SK-N-SH treated with all-trans-retinoic acid at 6 μM for 48 hours (cell line): Measurements from ENCODE around the gene TNFRSF1A.

Source experiments
- ATAC-seq: fragments of 200-7000 bp; cut with Tn5 transposase; 3 replicates; pipeline ENCODE4 v1.9.1; 2020; ENCODE audit warnings: mild to moderate bottlenecking, moderate library complexity
- ARNTL ChIP-seq: fragments of 450-650 bp; formaldehyde crosslinking; IDR thresholded peaks from 2 replicates; pipeline ENCODE4 v1.5.0; 2020; ENCODE audit warnings: low read depth, mild to moderate bottlenecking, moderate library complexity, borderline replicate concordance
- BACH2 ChIP-seq: fragments of 250-450 bp; sonication (Bioruptor Pico); IDR thresholded peaks from 2 replicates; pipeline ENCODE4 v1.9.0; 2021; ENCODE audit warnings: mild to moderate bottlenecking, borderline replicate concordance
- CREB5 ChIP-seq: fragments of 250-450 bp; sonication (Bioruptor Pico); IDR thresholded peaks from 2 replicates; pipeline ENCODE4 v1.5.1; 2020; ENCODE audit warnings: low read depth, mild to moderate bottlenecking, moderate library complexity
- CSRNP3 ChIP-seq: fragments of 250-450 bp; sonication (Bioruptor Pico); IDR thresholded peaks from 2 replicates; pipeline ENCODE4 v1.5.1; 2021; ENCODE audit warnings: mild to moderate bottlenecking, moderate library complexity
- ESRRG ChIP-seq: fragments of 250-450 bp; sonication (Bioruptor Pico); IDR thresholded peaks from 2 replicates; pipeline ENCODE4 v1.6.1; 2021; ENCODE audit warnings: mild to moderate bottlenecking
- GLIS3 ChIP-seq: fragments of 250-450 bp; sonication (Bioruptor Pico); IDR thresholded peaks from 2 replicates; pipeline ENCODE4 v1.5.0; 2020; ENCODE audit warnings: mild to moderate bottlenecking, moderate library complexity
- ISL1 ChIP-seq: fragments of 250-450 bp; sonication (Bioruptor Pico); IDR thresholded peaks from 2 replicates; pipeline ENCODE4 v2.1.2; 2022; ENCODE audit warnings: mild to moderate bottlenecking, moderate library complexity
- OSR1 ChIP-seq: fragments of 250-450 bp; sonication (Bioruptor Pico); IDR thresholded peaks from 2 replicates; pipeline ENCODE4 v1.8.0; 2022; ENCODE audit warnings: moderate library complexity, mild to moderate bottlenecking, inconsistent platforms
- PATZ1 ChIP-seq: fragments of 250-450 bp; sonication (Bioruptor Pico); IDR thresholded peaks from 2 replicates; pipeline ENCODE4 v1.8.0; 2020; ENCODE audit warnings: mild to moderate bottlenecking, moderate library complexity, borderline replicate concordance
- PPARA ChIP-seq: fragments of 250-450 bp; sonication (Bioruptor Pico); IDR thresholded peaks from 2 replicates; pipeline ENCODE4 v1.5.0; 2020; ENCODE audit warnings: mild to moderate bottlenecking, borderline replicate concordance
- RARB ChIP-seq: fragments of 250-450 bp; sonication (Bioruptor Pico); IDR thresholded peaks from 2 replicates; pipeline ENCODE4 v1.8.0; 2021; ENCODE audit warnings: mild to moderate bottlenecking, moderate library complexity
- SNAI2 ChIP-seq: fragments of 250-450 bp; sonication (Bioruptor Pico); IDR thresholded peaks from 2 replicates; pipeline ENCODE4 v1.5.0; 2020; ENCODE audit warnings: mild to moderate bottlenecking, moderate library complexity
- TCF4 ChIP-seq: fragments of 250-450 bp; sonication (Bioruptor Pico); IDR thresholded peaks from 2 replicates; pipeline ENCODE4 v1.8.0; 2021; ENCODE audit warnings: mild to moderate bottlenecking, moderate library complexity, borderline replicate concordance
- TOX ChIP-seq: fragments of 250-450 bp; sonication (Bioruptor Pico); IDR thresholded peaks from 2 replicates; pipeline ENCODE4 v1.8.0; 2021; ENCODE audit warnings: mild to moderate bottlenecking, moderate library complexity, borderline replicate concordance
- TSHZ2 ChIP-seq: fragments of 250-450 bp; sonication (Bioruptor Pico); IDR thresholded peaks from 2 replicates; pipeline ENCODE4 v1.5.0; 2020; ENCODE audit warnings: mild to moderate bottlenecking, moderate library complexity
- ZC3H10 ChIP-seq: fragments of 250-450 bp; sonication (Bioruptor Pico); IDR thresholded peaks from 2 replicates; pipeline ENCODE4 v1.5.1; 2021; ENCODE audit warnings: mild to moderate bottlenecking, moderate library complexity
- ZFP3 ChIP-seq: fragments of 250-450 bp; sonication (Bioruptor Pico); IDR thresholded peaks from 2 replicates; pipeline ENCODE4 v1.5.0; 2020; ENCODE audit warnings: mild to moderate bottlenecking, moderate library complexity
- ZFP30 ChIP-seq: fragments of 450-650 bp; formaldehyde crosslinking; IDR thresholded peaks from 2 replicates; pipeline ENCODE4 v1.5.0; 2022; ENCODE audit warnings: mild to moderate bottlenecking, moderate library complexity
- ZNF565 ChIP-seq: fragments of 450-650 bp; formaldehyde crosslinking; conservative IDR thresholded peaks from 2 replicates; pipeline ENCODE4 v1.5.0; 2020; ENCODE audit warnings: low read depth, mild to moderate bottlenecking, moderate library complexity
- ZNF70 ChIP-seq: fragments of 450-650 bp; formaldehyde crosslinking; IDR thresholded peaks from 2 replicates; pipeline ENCODE4 v1.5.0; 2020; ENCODE audit warnings: mild to moderate bottlenecking, moderate library complexity
- ZNF8 ChIP-seq: fragments of 450-650 bp; formaldehyde crosslinking; IDR thresholded peaks from 2 replicates; pipeline ENCODE4 v1.5.0; 2020; ENCODE audit warnings: mild to moderate bottlenecking, moderate library complexity

TNFRSF1A gene

GRCh38 chr12:6360578-6361490 is 19.0 kb upstream of the TNFRSF1A start:
- no peak for TF ChIP-seq PATZ1 (CRISPR knock-in tag)
- no peak for TF ChIP-seq BACH2 (CRISPR knock-in tag)
- TF ChIP-seq ZFP30 (CRISPR knock-in tag) = no peak
- no peak for TF ChIP-seq ISL1 (CRISPR knock-in tag)
- TF ChIP-seq ZFP3 (CRISPR knock-in tag) = no peak
- TF ChIP-seq OSR1 (CRISPR knock-in tag) = no peak
- TF ChIP-seq TOX (CRISPR knock-in tag) = no peak
- no peak for TF ChIP-seq ZNF70 (CRISPR knock-in tag)
- TF ChIP-seq ZNF565 (CRISPR knock-in tag) = no peak
- no peak for TF ChIP-seq PPARA (CRISPR knock-in tag)
- TF ChIP-seq TSHZ2 (CRISPR knock-in tag) = no peak
- no peak for TF ChIP-seq TCF4 (CRISPR knock-in tag)
- TF ChIP-seq GLIS3 (CRISPR knock-in tag) = no peak
- no peak for TF ChIP-seq ARNTL (CRISPR knock-in tag)
- TF ChIP-seq SNAI2 (CRISPR knock-in tag) = no peak
- no peak for TF ChIP-seq ZNF8
- no peak for ATAC-seq

- ATAC-seq = no peak
- no peak for TF ChIP-seq TSHZ2 (CRISPR knock-in tag)
- TF ChIP-seq ZFP3 (CRISPR knock-in tag) = no peak
- TF ChIP-seq ZC3H10 = no peak
- no peak for TF ChIP-seq PATZ1 (CRISPR knock-in tag)
- no peak for TF ChIP-seq SNAI2 (CRISPR knock-in tag)
- TF ChIP-seq CREB5 (CRISPR knock-in tag) = no peak
- no peak for TF ChIP-seq BACH2 (CRISPR knock-in tag)
- TF ChIP-seq CSRNP3 (CRISPR knock-in tag) = no peak
- TF ChIP-seq ZNF565 (CRISPR knock-in tag) = no peak
- TF ChIP-seq ESRRG (CRISPR knock-in tag) = no peak
- TF ChIP-seq PPARA (CRISPR knock-in tag) = no peak
- TF ChIP-seq ZNF70 (CRISPR knock-in tag) = no peak
- TF ChIP-seq RARB = no peak
- no peak for TF ChIP-seq TCF4 (CRISPR knock-in tag)
Observed at GRCh38 chr12:6360080-6360571, 18.2 kb upstream of the TNFRSF1A start.
